ENCODE measurements around the gene CHM.

The CHM gene

GRCh38 chrX:85905851-85906250 is 141.5 kb downstream of the CHM start:
- DNase-seq = no peak

- no peak for DNase-seq
Observed at GRCh38 chrX:85903692-85904471, 143.5 kb downstream of the CHM start.

GRCh38 chrX:85897362-85898126 is 149.8 kb downstream of the CHM start:
- DNase-seq = no peak

- no peak for DNase-seq
Observed at GRCh38 chrX:85882601-85883000, 164.8 kb downstream of the CHM start.

GRCh38 chrX:85870585-85870984 is 176.8 kb downstream of the CHM start:
- no peak for DNase-seq

GRCh38 chrX:85865324-85865723 is 182.0 kb downstream of the CHM start:
- no peak for DNase-seq

- no peak for DNase-seq
Observed at GRCh38 chrX:85859426-85859825, 187.9 kb downstream of the CHM start.

- no peak for DNase-seq
Observed at GRCh38 chrX:85851418-85851817, 195.9 kb downstream of the CHM start.

- no peak for DNase-seq
Observed at GRCh38 chrX:85836868-85837267, 210.5 kb downstream of the CHM start.

GRCh38 chrX:85828771-85829170 is 218.6 kb downstream of the CHM start:
- DNase-seq = no peak

- DNase-seq = no peak
Observed at GRCh38 chrX:85815203-85815751, 232.1 kb downstream of the CHM start.
